ENCODE measurements around the gene MRPL20. TPM values are rescaled to one million over a fixed set of nuclear protein-coding genes. Genes with fewer than 3 reads are reported as not detected.

The MRPL20 gene
- polyA plus RNA-seq, 1 of the 3 experiments (the other 2 are of a cell fraction): 210 TPM

DNA sequence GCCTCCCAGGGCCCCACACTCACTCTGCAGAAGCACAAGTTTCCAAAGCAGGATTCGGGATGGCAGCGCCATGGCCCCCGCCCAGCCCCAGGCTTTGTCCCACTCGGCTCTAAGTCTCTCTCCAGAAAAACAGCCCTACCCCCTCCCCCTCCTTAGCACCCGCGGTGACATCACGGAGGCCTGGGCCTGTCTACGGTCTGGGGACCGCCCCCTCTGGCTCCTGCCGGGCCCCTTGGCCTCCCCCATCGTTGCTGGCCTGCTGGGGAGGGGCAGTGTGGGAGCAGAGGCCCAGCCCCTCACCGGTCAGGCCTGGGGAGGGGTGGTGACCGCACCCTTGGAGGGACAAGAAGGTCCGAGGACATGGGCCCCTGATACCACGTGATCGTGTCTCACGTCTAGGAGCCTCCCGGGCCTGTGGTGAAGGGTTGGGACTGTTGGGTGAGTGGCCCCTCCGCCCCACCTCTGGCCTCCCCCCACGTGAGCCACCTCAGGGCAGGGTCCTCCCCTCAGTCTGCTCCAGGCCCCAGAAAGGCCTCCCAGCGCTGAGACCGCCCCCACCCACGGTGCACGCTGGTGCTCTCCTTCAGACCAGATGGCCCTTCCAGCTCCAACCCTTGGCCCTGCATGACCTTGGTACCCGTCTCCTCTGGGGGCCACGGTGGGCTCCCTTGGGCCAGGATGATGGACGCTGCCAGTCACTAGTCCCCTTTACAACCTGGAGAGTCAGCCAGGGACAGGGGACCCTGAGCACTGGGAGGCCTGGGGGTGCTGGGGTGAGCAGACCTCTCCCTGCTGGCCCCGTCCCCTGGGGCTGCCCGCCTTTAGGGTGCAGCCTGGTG lies 48.4 kb downstream of the MRPL20 start, which contains the start of gene MXRA8 (continued):
- TF ChIP-seq FOSL2 (IDR thresholded peaks at IDR 0.05; ENCODE audit: borderline replicate concordance, low read depth) (no peak), FOXM1 (IDR thresholded peaks at IDR 0.05; ENCODE audit: low read depth) (no peak), SIN3A (IDR thresholded peaks at IDR 0.05; ENCODE audit: borderline replicate concordance, low read depth, low read length) (no peak), SMC3 (IDR thresholded peaks at IDR 0.05; ENCODE audit: low read depth, low read length) (no peak), TAF1 (IDR thresholded peaks at IDR 0.05; ENCODE audit: borderline replicate concordance, low read depth, low read length) (no peak), RCOR1 (IDR thresholded peaks at IDR 0.05; ENCODE audit: low read length) (no peak)
- TF ChIP-seq, protein P1, sequence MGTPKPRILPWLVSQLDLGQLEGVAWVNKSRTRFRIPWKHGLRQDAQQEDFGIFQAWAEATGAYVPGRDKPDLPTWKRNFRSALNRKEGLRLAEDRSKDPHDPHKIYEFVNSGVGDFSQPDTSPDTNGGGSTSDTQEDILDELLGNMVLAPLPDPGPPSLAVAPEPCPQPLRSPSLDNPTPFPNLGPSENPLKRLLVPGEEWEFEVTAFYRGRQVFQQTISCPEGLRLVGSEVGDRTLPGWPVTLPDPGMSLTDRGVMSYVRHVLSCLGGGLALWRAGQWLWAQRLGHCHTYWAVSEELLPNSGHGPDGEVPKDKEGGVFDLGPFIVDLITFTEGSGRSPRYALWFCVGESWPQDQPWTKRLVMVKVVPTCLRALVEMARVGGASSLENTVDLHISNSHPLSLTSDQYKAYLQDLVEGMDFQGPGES (IDR thresholded peaks at IDR 0.05; ENCODE audit: low read depth, low read length): no peak
- TF ChIP-seq, protein P2, sequence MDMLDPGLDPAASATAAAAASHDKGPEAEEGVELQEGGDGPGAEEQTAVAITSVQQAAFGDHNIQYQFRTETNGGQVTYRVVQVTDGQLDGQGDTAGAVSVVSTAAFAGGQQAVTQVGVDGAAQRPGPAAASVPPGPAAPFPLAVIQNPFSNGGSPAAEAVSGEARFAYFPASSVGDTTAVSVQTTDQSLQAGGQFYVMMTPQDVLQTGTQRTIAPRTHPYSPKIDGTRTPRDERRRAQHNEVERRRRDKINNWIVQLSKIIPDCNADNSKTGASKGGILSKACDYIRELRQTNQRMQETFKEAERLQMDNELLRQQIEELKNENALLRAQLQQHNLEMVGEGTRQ (IDR thresholded peaks at IDR 0.05; ENCODE audit: borderline replicate concordance, low read depth, low read length): no peak

DNA sequence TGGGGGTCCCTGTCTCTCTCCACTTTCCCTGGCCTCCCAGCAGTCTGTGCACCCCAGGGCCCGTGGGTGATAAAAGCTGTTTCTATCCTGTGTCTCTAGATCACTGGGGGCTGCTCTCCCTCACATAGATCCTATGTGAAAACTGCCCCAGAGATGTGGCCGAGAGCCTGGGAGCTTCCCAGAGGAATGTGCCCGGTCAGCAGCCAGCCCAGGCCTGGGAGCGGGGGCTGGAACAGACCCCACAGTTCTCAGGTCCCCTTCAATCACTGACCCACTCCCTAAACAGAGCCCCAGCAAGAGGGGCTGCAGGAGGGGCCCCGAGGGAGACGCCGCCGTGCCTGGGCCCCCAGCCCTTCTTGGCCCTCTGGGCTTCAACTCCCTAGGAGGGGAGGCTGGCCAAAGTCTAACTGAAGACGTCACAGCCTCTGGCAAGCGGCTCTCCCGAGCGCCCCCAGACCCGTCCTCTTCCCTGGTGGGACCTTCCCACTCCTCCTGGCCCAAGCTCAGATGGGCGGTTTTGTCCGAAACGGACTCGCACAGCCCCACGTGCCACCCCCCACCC lies 49.1 kb downstream of the MRPL20 start:
- no peak overlapping the region for H2AFZ ChIP-seq (ENCODE audit: low read depth)

More for the DNA sequence above, 49.1 kb downstream of the MRPL20 start:
- ChIA-PET CTCF (interaction anchor here (3.6 kb wide), 1 partner anchor 13 kb away, joined by 37 read pairs; no protein-coding TSS in a partner anchor), POLR2A (no interaction called here)
- no peak for DNase-seq
- Histone ChIP-seq H3K27ac (ENCODE audit: low read depth in 2 of 2, low read length in 1 of 2) (peak overlapping the region in 1 of 2 experiments; percentile 98; a peak in 2 of 4 replicates), H3K4me3 (ENCODE audit: low read depth in 2 of 2, low read length in 1 of 2) (no peak overlapping the region), H3K36me3 (replicated peaks in 1 of 2; ENCODE audit: control insufficient read depth in 1 of 2, insufficient read depth in 2 of 2, low read length in 1 of 2) (no peaks in the 10 kb centered on the region), H4K20me1 (ENCODE audit: insufficient read depth) (no peaks in the 10 kb centered on the region), H3K9ac (no peak overlapping the region), H3K4me1 (ENCODE audit: control insufficient read depth in 1 of 2, insufficient read depth in 2 of 2, low read depth in 1 of 2, low read length in 1 of 2) (peaks cover 20 to 59% of the 10 kb centered on the region in 2 experiments; a peak in 3 of 4 replicates), H3K79me2 (ENCODE audit: insufficient read depth) (no peaks in the 10 kb centered on the region), H3K9me3 (no peaks in the 10 kb centered on the region), H3K27me3 (ENCODE audit: insufficient read depth) (no peaks in the 10 kb centered on the region), H3K9me2 (no peaks in the 10 kb centered on the region), H3K4me2 (no peak overlapping the region), H3F3A (replicated peaks; ENCODE audit: insufficient read depth) (peaks cover 7% of the 10 kb centered on the region)
- TF ChIP-seq RAD21 (IDR thresholded peaks at IDR 0.05; ENCODE audit: low read length) (no peak), EZH2phosphoT487 (IDR thresholded peaks at IDR 0.05; ENCODE audit: borderline replicate concordance, low read depth) (no peak), YY1 (IDR thresholded peaks at IDR 0.05; ENCODE audit: low read depth) (no peak), MEF2A (IDR thresholded peaks at IDR 0.05; ENCODE audit: borderline replicate concordance, low read depth) (no peak), CHD2 (IDR thresholded peaks at IDR 0.05; ENCODE audit: low read length, partially characterized antibody) (no peak), NRF1 (IDR thresholded peaks at IDR 0.05; ENCODE audit: low read depth, low read length) (no peak), TCF12 (IDR thresholded peaks at IDR 0.05) (no peak), GATA2 (CRISPR knock-in tag; IDR thresholded peaks at IDR 0.05) (no peak), NFIC (IDR thresholded peaks at IDR 0.05; ENCODE audit: borderline replicate concordance) (no peak), TAF1 (IDR thresholded peaks at IDR 0.05; ENCODE audit: borderline replicate concordance, low read depth, low read length) (no peak), RFX5 (IDR thresholded peaks at IDR 0.05; ENCODE audit: low read length) (no peak)
- TF ChIP-seq, protein P3, sequence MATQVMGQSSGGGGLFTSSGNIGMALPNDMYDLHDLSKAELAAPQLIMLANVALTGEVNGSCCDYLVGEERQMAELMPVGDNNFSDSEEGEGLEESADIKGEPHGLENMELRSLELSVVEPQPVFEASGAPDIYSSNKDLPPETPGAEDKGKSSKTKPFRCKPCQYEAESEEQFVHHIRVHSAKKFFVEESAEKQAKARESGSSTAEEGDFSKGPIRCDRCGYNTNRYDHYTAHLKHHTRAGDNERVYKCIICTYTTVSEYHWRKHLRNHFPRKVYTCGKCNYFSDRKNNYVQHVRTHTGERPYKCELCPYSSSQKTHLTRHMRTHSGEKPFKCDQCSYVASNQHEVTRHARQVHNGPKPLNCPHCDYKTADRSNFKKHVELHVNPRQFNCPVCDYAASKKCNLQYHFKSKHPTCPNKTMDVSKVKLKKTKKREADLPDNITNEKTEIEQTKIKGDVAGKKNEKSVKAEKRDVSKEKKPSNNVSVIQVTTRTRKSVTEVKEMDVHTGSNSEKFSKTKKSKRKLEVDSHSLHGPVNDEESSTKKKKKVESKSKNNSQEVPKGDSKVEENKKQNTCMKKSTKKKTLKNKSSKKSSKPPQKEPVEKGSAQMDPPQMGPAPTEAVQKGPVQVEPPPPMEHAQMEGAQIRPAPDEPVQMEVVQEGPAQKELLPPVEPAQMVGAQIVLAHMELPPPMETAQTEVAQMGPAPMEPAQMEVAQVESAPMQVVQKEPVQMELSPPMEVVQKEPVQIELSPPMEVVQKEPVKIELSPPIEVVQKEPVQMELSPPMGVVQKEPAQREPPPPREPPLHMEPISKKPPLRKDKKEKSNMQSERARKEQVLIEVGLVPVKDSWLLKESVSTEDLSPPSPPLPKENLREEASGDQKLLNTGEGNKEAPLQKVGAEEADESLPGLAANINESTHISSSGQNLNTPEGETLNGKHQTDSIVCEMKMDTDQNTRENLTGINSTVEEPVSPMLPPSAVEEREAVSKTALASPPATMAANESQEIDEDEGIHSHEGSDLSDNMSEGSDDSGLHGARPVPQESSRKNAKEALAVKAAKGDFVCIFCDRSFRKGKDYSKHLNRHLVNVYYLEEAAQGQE (IDR thresholded peaks at IDR 0.05; ENCODE audit: low read depth, low read length): no peak
- TF ChIP-seq, protein P1 (IDR thresholded peaks at IDR 0.05; ENCODE audit: low read depth, low read length): no peak
- TF ChIP-seq, protein P2 (IDR thresholded peaks at IDR 0.05; ENCODE audit: borderline replicate concordance, low read depth, low read length): no peak
- TF ChIP-seq, protein P4, sequence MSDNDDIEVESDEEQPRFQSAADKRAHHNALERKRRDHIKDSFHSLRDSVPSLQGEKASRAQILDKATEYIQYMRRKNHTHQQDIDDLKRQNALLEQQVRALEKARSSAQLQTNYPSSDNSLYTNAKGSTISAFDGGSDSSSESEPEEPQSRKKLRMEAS (IDR thresholded peaks at IDR 0.05; ENCODE audit: low read depth): no peak
- 73% methylated on average over 5 of the region's 18 CpGs for WGBS (ENCODE audit: low lambda C conversion rate)

Measured in SK-N-SH (cell line).